ENCODE data around the gene MAST3.

The MAST3 gene

GRCh38 chr19:18193388-18194180 lies 96.0 kb downstream of the MAST3 start:
- no peak for DNase-seq

GRCh38 chr19:18194181-18194530 lies 96.6 kb downstream of the MAST3 start:
- no peak for DNase-seq

- DNase-seq, result no peak
These were observed 97.1 kb downstream of the MAST3 start for GRCh38 chr19:18194554-18195238.

- no peak for DNase-seq
These were observed 98.9 kb downstream of the MAST3 start for GRCh38 chr19:18196511-18196845.

- no peak for DNase-seq
These were observed 99.7 kb downstream of the MAST3 start for GRCh38 chr19:18197306-18197705.

GRCh38 chr19:18197941-18198340 lies 100.4 kb downstream of the MAST3 start:
- no peak for DNase-seq

- no peak for DNase-seq
These were observed 100.8 kb downstream of the MAST3 start for GRCh38 chr19:18198374-18198773.

All from inflammatory macrophage treated with lipopolysaccharide for 1 hour (primary cell).